Sigmoid colon (tissue), 4 donors: ENCODE data around the gene ADM2.

Source experiments
- CTCF ChIP-seq, 4 experiments: fragments of 450-650 bp in 3 of 4; fragments of 200-600 bp in 1 of 4; IDR thresholded peaks; one replicate each; pipeline ENCODE4 v1.5.1; 2016 to 2019; ENCODE audit warnings: antibody characterized with exemption in 4 of 4, mild to moderate bottlenecking in 3 of 4, moderate library complexity in 2 of 4
- EP300 ChIP-seq, 4 donors: sonication (generic); formaldehyde crosslinking; IDR thresholded peaks; one replicate each; pipeline ENCODE4 v1.6.1; 2017; ENCODE audit warnings: antibody characterized with exemption in 4 of 4
- POLR2A ChIP-seq, 2 donors: fragments of 450-650 bp; IDR thresholded peaks; one replicate each; pipeline ENCODE4 v1.6.1; 2016; ENCODE audit warnings: antibody characterized with exemption in 2 of 2, mild to moderate bottlenecking in 2 of 2, moderate library complexity in 2 of 2
- POLR2AphosphoS5 ChIP-seq, 4 donors: sonication (generic); formaldehyde crosslinking; IDR thresholded peaks; one replicate each; pipeline ENCODE4 v1.6.1; 2017; ENCODE audit warnings: antibody characterized with exemption in 4 of 4

- TF ChIP-seq CTCF (IDR thresholded peaks at IDR 0.05) (no peak), POLR2A (IDR thresholded peaks at IDR 0.05) (no peak), POLR2AphosphoS5 (IDR thresholded peaks at IDR 0.05) (no peak), EP300 (IDR thresholded peaks at IDR 0.05) (no peak)
Measured at GRCh38 chr22:50465066-50465930, 16.0 kb upstream of the ADM2 start.
